Measurements from ENCODE around the gene BCS1L. TPM values are rescaled to one million over a fixed set of nuclear protein-coding genes. Genes with fewer than 3 reads are reported as not detected.

BCS1L gene
- total RNA-seq, 2 donors from 2014 or later, result 40.3 to 42.9 TPM

DNA sequence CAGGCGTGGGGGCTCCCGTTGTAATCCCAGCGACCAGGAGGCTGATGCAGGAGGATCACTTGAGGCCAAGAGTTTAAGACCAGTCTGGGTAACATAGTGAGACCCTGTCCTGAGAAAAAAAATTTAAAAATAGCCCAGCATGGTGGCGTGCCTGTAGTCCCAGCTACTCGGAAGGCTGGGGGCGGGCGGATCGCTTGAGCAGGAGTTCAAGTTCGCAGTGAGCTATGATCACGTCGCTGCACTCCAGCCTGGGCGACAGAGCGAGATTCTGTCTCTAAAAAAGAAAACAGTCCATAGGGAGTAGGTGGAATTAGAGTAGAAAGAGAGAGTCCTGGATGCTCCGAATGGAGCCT lies 50.8 kb downstream of the BCS1L start:
- H3K4me3 ChIP-seq, result peak overlapping the region; percentile 69 to 78

DNA sequence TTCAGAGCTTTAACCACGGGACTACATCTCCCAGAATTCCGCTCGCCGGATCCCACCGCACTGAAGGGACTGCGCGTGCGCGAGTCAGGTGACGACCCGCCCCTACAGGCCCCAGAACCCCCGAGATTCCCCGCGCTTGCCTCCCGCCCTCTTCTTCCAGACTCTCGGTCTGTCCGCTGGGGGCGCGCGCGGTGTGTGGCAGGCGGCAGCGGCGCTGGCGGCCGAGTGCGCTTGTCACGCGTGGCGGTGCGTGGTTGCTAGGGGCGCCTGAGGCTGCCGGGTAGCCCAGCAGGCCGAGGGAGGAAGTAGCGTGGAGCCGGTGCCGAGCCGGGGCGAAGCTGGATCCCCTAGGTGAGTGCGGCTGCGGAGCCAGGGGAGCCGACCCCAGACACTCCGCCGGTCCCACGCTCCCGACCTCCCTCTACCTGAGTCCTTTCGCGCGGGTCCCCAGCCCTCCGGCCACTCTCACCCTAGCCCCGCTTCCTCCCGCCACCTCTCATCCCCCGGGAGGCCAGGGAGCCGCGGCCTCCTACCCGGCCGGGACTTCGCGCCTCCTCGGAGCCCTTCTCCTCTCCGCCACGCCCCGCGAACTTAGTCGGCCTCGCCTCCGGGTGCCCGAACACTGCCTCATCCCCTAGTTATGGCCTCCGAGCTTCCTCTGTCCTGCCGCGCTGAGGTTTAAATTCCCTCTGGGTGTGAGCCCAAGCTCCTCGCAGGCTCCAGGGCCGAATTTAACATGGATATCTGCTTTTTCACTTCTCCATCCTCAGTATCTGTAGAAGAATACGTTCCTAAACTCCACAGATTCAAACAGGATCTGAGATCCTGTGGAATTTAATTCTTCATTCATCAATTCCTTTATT lies 51.4 kb downstream of the BCS1L start, which contains the start of gene TTLL4:
Gene TTLL4, plus strand, starts transcription at position 149 of the 863 bp plus-strand sequence. CDS start 26,842 bp downstream, outside the sequence.
- WGBS, result under 1% methylated on average over 65 of the region's 74 CpGs
- Histone ChIP-seq H3K36me3 (no peaks in the 10 kb centered on the region), H3K27me3 (replicated peaks; ENCODE audit: insufficient read depth) (no peaks in the 10 kb centered on the region), H3K4me3 (peak within 1 kb of the TSS; percentile 69 to 78), H3K27ac (peak within 1 kb of the TSS; percentile 93 to 95), H3K9me3 (no peaks in the 10 kb centered on the region), H3K4me1 (replicated peaks) (no peaks in the 10 kb centered on the region)
- intact Hi-C loops (cut with DNase I), result loop anchor here (2.0 kb wide), 1 partner anchor 136 kb away; no protein-coding TSS in a partner anchor
- peak; percentile 97 for DNase-seq (ENCODE audit: low spot score)
- TF ChIP-seq POLR2A (IDR thresholded peaks at IDR 0.05) (peak; percentile 87), POLR2AphosphoS5 (IDR thresholded peaks at IDR 0.05) (peak; percentile 97)
- TF ChIP-seq, protein P1, sequence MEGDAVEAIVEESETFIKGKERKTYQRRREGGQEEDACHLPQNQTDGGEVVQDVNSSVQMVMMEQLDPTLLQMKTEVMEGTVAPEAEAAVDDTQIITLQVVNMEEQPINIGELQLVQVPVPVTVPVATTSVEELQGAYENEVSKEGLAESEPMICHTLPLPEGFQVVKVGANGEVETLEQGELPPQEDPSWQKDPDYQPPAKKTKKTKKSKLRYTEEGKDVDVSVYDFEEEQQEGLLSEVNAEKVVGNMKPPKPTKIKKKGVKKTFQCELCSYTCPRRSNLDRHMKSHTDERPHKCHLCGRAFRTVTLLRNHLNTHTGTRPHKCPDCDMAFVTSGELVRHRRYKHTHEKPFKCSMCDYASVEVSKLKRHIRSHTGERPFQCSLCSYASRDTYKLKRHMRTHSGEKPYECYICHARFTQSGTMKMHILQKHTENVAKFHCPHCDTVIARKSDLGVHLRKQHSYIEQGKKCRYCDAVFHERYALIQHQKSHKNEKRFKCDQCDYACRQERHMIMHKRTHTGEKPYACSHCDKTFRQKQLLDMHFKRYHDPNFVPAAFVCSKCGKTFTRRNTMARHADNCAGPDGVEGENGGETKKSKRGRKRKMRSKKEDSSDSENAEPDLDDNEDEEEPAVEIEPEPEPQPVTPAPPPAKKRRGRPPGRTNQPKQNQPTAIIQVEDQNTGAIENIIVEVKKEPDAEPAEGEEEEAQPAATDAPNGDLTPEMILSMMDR (IDR thresholded peaks at IDR 0.05), result peak; percentile 89 to 99 (median 93)

More for the DNA sequence above, 50.8 kb downstream of the BCS1L start:
- no peaks in the 10 kb centered on the region for H3K36me3 ChIP-seq
- 40% methylated on average over 14 of the region's 14 CpGs for WGBS
- TF ChIP-seq POLR2A (IDR thresholded peaks at IDR 0.05), result no peak
- TF ChIP-seq, protein P1 (IDR thresholded peaks at IDR 0.05), result no peak
- TF ChIP-seq POLR2AphosphoS5 (IDR thresholded peaks at IDR 0.05), result no peak
- H3K27ac ChIP-seq, result peak overlapping the region in 1 of 2 donors; percentile 93
- H3K4me1 ChIP-seq (replicated peaks), result no peaks in the 10 kb centered on the region
- intact Hi-C loops (cut with DNase I), result loop anchor here (2.0 kb wide), 1 partner anchor 136 kb away; no protein-coding TSS in a partner anchor
- no peaks in the 10 kb centered on the region for H3K27me3 ChIP-seq (replicated peaks; ENCODE audit: insufficient read depth)
- no peaks in the 10 kb centered on the region for H3K9me3 ChIP-seq
- no peak for DNase-seq (ENCODE audit: low spot score)

DNA sequence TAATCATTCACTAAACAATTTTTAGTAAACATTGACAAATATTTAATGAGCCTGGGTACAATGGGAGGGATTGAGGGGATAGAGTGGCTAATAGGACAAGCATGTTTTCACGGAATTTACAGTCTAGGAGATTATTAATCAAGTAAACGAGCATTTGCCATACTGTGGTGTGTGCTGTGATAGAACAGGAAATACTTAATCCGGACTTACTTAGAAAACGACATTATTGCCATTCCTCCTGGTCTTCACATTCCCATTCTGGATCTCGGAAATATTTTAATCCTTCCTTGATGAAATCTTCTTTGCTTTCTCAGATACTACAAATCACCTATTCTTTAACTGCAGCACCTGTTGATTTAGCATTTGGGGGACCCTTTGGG lies 52.1 kb downstream of the BCS1L start:
- H3K4me1 ChIP-seq (replicated peaks), result no peaks in the 10 kb centered on the region
- DNase-seq (ENCODE audit: low spot score), result no peak
- peak overlapping the region; percentile 93 to 95 for H3K27ac ChIP-seq
- TF ChIP-seq POLR2A (IDR thresholded peaks at IDR 0.05) (no peak), POLR2AphosphoS5 (IDR thresholded peaks at IDR 0.05) (no peak)
- TF ChIP-seq, protein P1 (IDR thresholded peaks at IDR 0.05), result no peak
- no peaks in the 10 kb centered on the region for H3K27me3 ChIP-seq (replicated peaks; ENCODE audit: insufficient read depth)
- WGBS, result 7% methylated on average over 5 of the region's 5 CpGs
- H3K36me3 ChIP-seq, result no peaks in the 10 kb centered on the region
- peak overlapping the region; percentile 69 to 78 for H3K4me3 ChIP-seq
- intact Hi-C loops (cut with DNase I), result loop anchor here (2.0 kb wide), 1 partner anchor 135 kb away; no protein-coding TSS in a partner anchor
- H3K9me3 ChIP-seq, result no peaks in the 10 kb centered on the region

Other genes with a start within 250 kb of the BCS1L start
- under 1 TPM in 1 of 2 donors, not detected in 1; 0.09 TPM for gene VIL1, start 240.6 kb upstream of the BCS1L start, total RNA-seq
- 10 to 100 TPM; 12.3 to 31.9 TPM for gene USP37, start 91.3 kb upstream of the BCS1L start, total RNA-seq
- gene CNOT9, start 90.8 kb upstream of the BCS1L start, total RNA-seq, result 10 to 100 TPM; 31.7 to 77.6 TPM
- 1 to 10 TPM; 1.1 to 2.7 TPM for gene PLCD4, start 51.8 kb upstream of the BCS1L start, total RNA-seq
- gene ZNF142, start 60 bp upstream of the BCS1L start, total RNA-seq, result 10 to 100 TPM; 25.5 to 34.7 TPM
- 10 to 100 TPM; 20.0 to 32.5 TPM for gene RNF25, start 12.3 kb downstream of the BCS1L start, total RNA-seq
- gene STK36, start 12.4 kb downstream of the BCS1L start, total RNA-seq, result 10 to 100 TPM; 22.0 to 90.9 TPM
- 10 to 100 TPM; 21.1 to 63.8 TPM for gene TTLL4, start 51.2 kb downstream of the BCS1L start, total RNA-seq
- gene CYP27A1, start 122.5 kb downstream of the BCS1L start, total RNA-seq, result 10 to 100 TPM; 97.7 to 98.3 TPM
- under 1 TPM in 1 of 2 donors, not detected in 1; 0.14 TPM for gene PRKAG3, start 172.1 kb downstream of the BCS1L start, total RNA-seq
- gene WNT6, start 200.1 kb downstream of the BCS1L start, total RNA-seq, result 10 to 100 TPM in 1 of 2 donors, 1 to 10 TPM in 1; 8.0 to 56.5 TPM
- 1 to 10 TPM; 3.6 to 4.3 TPM for gene WNT10A, start 221.2 kb downstream of the BCS1L start, total RNA-seq

All from prostate gland (tissue), 2 donors.